HG03378 (cell line): ENCODE data around the gene RRN3.
"Not testable (repeated sequence)": the region's sequence is repeated elsewhere in the genome, so short reads cannot be mapped to it uniquely, and the experiment has no call there.

Source experiments
- ATAC-seq: cut with Tn5 transposase; IDR thresholded peaks from one replicate; pipeline ENCODE4 v1.9.1; 2021; ENCODE audit warnings: mild to moderate bottlenecking, moderate library complexity; ENCODE audit not compliant: unreplicated experiment

RRN3 gene

GRCh38 chr16:15028801-15029698, 65.0 kb downstream of the RRN3 start:
- ATAC-seq: not testable (repeated sequence)

GRCh38 chr16:15028345-15028715, 65.7 kb downstream of the RRN3 start:
- not testable (repeated sequence) for ATAC-seq

- not testable (repeated sequence) for ATAC-seq
Observed at GRCh38 chr16:15027503-15028344, 66.3 kb downstream of the RRN3 start.

DNA sequence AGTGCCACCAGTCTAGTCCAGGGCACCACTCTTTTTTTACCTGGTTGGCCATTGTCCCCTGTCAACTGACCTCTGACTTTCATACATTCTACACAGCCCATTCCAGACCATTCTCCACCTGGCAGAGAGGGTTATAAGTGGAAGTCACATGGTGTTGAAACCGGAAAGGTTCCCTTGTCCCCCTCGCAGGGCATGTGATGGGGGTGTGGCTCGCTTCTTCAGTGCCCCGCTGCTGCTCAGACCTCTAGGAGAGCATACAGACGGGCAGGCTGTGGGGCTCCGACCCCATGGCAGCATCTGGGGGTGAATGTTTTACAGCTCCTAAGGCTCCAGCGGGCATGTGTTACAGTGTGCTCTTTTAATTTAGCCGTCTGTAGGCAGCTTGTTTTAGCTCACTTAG, 67.0 kb downstream of the RRN3 start:
- not testable (repeated sequence) for ATAC-seq

- not testable (repeated sequence) for ATAC-seq
Observed at GRCh38 chr16:15025234-15025951, 68.7 kb downstream of the RRN3 start.

DNA sequence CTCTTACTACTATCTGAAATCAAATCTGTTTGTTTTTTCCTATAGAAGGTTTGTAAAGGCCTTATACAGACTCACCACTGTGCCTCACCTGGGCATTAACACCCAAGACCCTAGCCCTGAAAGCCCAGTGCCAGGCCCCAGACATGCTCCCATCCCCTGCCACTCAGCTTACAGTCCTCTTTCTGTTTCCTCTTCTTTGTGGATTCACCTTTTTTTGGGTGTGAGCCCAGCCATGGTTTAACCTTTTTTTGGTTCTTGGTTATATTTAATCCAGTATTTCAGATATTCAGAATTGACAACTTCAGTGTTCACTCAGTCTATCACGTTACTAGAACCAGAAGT, 69.2 kb downstream of the RRN3 start:
- ATAC-seq: not testable (repeated sequence)

DNA sequence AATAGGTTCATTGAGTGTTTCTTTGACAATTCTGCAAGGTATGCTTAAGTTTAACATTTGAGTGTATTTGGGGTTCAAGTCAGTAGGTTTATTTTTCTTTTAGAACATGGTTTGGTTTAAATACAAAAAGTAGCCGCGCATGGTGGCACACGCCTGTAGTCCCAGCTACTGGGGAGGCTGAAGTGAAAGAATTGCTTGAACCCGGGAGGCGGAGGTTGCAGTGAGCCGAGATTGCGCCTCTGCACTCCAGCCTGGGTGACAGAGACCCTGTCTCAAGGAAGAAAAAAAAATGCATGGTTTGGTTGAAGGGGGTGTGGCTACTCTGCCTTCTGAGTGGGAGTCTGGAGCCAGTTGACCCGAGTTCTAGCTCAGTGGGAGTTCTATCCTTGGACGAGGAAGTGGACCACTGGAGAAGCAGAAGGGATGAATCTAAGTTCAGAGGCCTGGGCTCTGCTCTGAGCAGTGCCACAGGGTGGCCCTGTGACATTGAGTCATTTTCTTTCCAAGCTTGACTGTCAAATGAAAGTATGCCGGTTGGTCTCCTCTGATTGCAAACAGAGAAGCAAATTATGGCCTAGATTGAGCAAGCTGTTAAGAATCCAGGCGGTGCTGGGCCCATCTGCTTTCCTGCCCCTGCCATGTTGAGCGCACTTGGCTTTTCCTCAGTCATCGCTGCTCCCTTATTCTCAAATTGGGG, 70.5 kb downstream of the RRN3 start:
- not testable (repeated sequence) for ATAC-seq

GRCh38 chr16:15022194-15022593, 71.9 kb downstream of the RRN3 start:
- peak; percentile 65 for ATAC-seq

GRCh38 chr16:15021429-15021828, 72.6 kb downstream of the RRN3 start:
- not testable (repeated sequence) for ATAC-seq

DNA sequence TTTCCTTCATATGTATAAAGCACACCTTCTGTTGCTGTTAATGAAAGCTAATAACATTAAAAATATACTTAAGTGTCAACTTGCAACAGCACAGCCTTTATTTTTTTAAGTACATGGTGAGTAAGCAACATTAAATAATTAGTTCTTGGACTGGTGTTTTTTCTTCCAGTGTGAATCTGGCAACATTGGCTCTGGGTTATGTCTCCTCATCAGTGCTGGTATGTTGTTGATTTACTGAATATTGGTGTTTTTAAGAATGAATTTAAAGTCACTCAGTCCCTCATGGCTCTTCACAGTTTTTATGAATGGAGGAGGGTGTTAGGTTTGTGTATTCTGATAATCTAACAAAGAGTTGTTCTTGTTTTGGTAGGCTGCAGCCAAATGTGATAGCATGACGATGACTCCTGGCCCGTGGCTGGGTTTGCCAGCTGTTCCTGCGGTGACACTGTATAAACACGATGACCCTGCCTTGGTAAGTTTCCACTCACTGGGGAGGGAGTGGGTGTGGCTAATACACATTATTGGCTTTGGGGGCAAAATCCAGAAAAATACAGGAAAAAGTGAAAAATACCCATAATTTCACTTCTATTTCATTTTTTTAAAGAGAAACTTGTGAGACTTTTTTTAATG, 77.0 kb downstream of the RRN3 start:
- ATAC-seq: not testable (repeated sequence)

DNA sequence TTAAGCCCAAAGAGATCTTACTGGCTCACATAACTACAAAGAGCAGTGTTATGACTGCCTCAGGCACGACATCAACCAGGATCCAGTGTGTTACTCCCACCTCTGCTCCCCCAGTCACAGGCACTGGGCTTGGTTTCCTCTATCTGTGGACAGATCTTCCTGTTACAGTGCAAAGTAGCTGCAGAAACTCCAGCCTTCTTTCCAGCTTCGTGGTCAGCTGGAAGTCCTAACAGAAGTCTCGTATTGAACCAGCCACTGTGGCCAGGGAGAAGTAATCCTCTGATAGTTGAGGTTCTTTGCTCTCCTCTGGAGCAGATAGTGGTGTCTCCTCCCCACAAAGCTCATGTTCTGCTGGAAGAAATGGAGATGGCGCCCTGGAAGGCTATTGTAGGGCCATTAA, 77.7 kb downstream of the RRN3 start:
- ATAC-seq: not testable (repeated sequence)

DNA sequence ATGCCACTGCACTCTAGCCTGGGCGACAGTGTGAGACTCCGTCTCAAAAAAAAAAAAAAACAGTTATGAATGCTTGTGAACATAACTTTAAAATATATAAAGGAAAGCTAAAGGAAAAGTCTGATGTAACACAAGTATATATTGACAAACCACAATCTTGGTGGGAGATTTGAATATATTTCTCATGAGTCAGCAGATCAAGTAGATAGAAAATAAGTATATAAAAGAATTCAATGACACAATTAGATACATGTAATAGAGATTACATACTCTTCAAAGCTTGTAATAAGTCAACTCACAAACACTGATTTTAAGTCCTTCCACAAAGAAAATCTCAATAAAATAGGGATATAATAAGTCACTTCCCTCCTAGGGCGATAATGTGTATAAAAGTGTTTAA, 78.4 kb downstream of the RRN3 start:
- not testable (repeated sequence) for ATAC-seq

DNA sequence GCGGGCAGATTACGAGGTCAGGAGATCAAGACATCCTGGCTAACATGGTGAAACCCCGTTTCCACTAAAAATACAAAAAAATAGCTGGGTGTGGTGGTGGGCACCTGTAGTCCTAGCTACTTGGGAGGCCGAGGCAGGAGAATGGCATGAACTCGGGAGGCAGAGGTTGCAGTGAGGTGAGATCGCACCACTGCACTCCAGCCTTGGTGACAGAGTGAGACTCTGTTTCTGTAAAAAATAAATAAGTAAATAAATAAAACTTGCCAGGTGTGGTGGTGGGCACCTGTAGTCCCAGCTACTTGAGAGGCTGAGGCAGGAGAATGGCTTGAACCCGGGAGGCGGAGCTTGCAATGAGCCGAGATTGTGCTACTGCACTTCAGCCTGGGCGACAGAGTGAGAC, 81.1 kb downstream of the RRN3 start:
- not testable (repeated sequence) for ATAC-seq
